Measurements from ENCODE around the gene RHOF. TPM values are rescaled to one million over a fixed set of nuclear protein-coding genes. Genes with fewer than 3 reads are reported as not detected.
A peak's percentile ranks its signal among the peaks of the same experiment; 100 is the strongest.

RHOF gene
- total RNA-seq, 2 experiments from 2014 or later, result 100.0 to 105 TPM

- intact Hi-C loops (cut with DNase I, micrococcal nuclease), result no loop called here
- ChIA-PET POLR2A (no interaction called here), CTCF (interaction anchor here (0.7 kb wide), 1 partner anchor 35 kb away, joined by 3 read pairs; no protein-coding TSS in a partner anchor)
- Mint-ChIP-seq H3K27me3 (no peaks in the 10 kb centered on the region), H3K27ac (peak overlapping the region; percentile 32), H3K9me3 (ENCODE audit: low read depth) (no peaks in the 10 kb centered on the region), H3K4me1 (peaks cover 2% of the 10 kb centered on the region), H3K36me3 (ENCODE audit: low read depth) (peaks cover 32% of the 10 kb centered on the region), H3K4me3 (no peak overlapping the region)
- ATAC-seq, result no peak
- no peak for DNase-seq
Measured at GRCh38 chr12:121828826-121829225, 35.3 kb upstream of the RHOF start.

DNA sequence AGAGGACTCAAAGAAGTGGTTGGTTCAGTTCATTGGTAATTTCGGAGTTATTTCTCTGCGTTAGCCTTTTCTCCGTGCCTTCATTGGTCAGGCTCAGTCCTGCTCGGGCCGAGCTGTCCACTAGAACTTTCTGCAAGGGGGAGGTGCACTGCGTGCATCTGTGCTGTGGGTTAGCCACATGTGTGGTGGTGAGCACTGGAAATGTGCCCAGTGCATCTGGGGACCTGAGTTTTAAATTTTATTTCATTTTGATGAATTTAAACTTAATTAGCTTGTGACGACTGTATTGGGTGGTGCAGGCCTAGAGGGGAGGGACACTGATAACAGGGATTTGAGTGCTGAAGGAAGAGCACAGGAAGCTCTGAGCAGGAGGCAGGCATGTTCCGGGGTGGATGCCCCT lies 34.8 kb upstream of the RHOF start:
- Mint-ChIP-seq H3K4me1 (peaks cover 2% of the 10 kb centered on the region), H3K27me3 (no peaks in the 10 kb centered on the region), H3K27ac (no peak overlapping the region), H3K4me3 (no peak overlapping the region), H3K36me3 (ENCODE audit: low read depth) (peaks cover 34% of the 10 kb centered on the region), H3K9me3 (ENCODE audit: low read depth) (no peaks in the 10 kb centered on the region)
- POLR2A ChIA-PET, result no interaction called here
- intact Hi-C loops (cut with DNase I, micrococcal nuclease), result no loop called here
- ATAC-seq, result no peak
- no peak for DNase-seq
- CTCF ChIA-PET, result interaction anchor here (0.6 to 0.8 kb wide), 3 partner anchors 34 to 249 kb away, joined by 3 to 4 read pairs (median 3); partner anchors contain the start of gene PSMD9

GRCh38 chr12:121827351-121828099 lies 34.0 kb upstream of the RHOF start:
- ATAC-seq, result no peak
- no peaks in the 10 kb centered on the region for H3K9me3 Mint-ChIP-seq (ENCODE audit: low read depth)
- H3K4me1 Mint-ChIP-seq, result peaks cover under 1% of the 10 kb centered on the region
- CTCF ChIA-PET, result interaction anchor here (0.5 to 0.8 kb wide), 4 partner anchors 16 to 174 kb away, joined by 3 read pairs; partner anchors contain the start of gene PSMD9
- H3K4me3 Mint-ChIP-seq, result no peak overlapping the region
- POLR2A ChIA-PET, result interaction anchor here (0.6 kb wide), 1 partner anchor 145 kb away, joined by 3 read pairs; no protein-coding TSS in a partner anchor
- H3K27ac Mint-ChIP-seq, result no peak overlapping the region
- no peaks in the 10 kb centered on the region for H3K27me3 Mint-ChIP-seq
- DNase-seq, result no peak
- intact Hi-C loops (cut with DNase I, micrococcal nuclease), result no loop called here
- peaks cover 34% of the 10 kb centered on the region for H3K36me3 Mint-ChIP-seq (ENCODE audit: low read depth)

DNA sequence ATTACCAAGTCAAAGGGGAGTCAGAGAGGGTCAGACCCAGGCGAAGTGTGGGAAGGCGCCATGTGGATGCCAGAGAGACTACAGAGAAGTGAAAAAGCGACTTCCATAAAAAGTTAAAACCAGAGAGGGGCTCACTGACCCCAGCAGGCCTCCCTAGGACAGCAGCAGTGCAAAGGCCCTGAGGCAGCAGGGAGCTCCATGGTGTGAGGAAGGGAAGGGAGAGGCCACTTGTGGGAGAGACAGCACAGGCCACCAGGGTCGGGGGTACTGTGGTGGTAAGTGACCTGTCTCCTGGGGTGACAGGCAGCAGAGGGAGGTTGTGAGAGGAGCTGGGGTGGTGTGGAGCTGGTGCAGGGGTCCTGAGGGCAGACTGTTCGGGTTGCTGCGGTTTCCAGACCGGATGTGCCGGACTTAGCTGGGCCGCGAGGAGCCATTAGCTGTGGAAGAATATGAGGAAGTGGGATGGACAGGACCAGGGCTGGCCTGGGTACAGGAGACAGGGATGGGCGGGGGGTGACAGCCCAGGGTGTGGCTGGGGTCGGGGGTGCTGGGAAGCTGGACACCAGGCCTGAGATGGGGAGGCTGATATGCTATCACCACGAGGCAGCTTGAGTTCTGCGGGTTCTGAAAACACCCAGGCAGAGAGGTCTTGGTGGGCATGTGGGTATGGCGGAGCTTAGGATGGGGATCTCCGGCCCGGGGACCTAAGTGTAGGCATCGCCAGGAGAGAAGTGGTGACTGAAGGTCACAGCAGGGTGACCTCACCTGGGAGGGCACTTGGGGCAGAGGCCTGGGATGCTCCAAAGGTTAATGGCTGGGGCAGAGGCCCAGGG lies 33.0 kb upstream of the RHOF start:
- Mint-ChIP-seq H3K4me3 (no peak overlapping the region), H3K9me3 (ENCODE audit: low read depth) (no peaks in the 10 kb centered on the region), H3K27ac (peak overlapping the region; percentile 53), H3K27me3 (no peaks in the 10 kb centered on the region), H3K36me3 (ENCODE audit: low read depth) (peaks cover 34% of the 10 kb centered on the region), H3K4me1 (no peaks in the 10 kb centered on the region)
- no peak for ATAC-seq
- no peak for DNase-seq
- ChIA-PET CTCF (interaction anchor here (0.6 to 0.8 kb wide), 3 partner anchors 15 to 165 kb away, joined by 3 read pairs; no protein-coding TSS in a partner anchor), POLR2A (interaction anchor here (0.6 kb wide), 1 partner anchor 144 kb away, joined by 3 read pairs; no protein-coding TSS in a partner anchor)
- intact Hi-C loops (cut with DNase I, micrococcal nuclease), result no loop called here

GRCh38 chr12:121825041-121825523 lies 31.6 kb upstream of the RHOF start:
- H3K36me3 Mint-ChIP-seq (ENCODE audit: low read depth), result peaks cover 37% of the 10 kb centered on the region
- no peaks in the 10 kb centered on the region for H3K9me3 Mint-ChIP-seq (ENCODE audit: low read depth)
- no peaks in the 10 kb centered on the region for H3K4me1 Mint-ChIP-seq
- ChIA-PET CTCF (no interaction called here), POLR2A (no interaction called here)
- intact Hi-C loops (cut with DNase I, micrococcal nuclease), result no loop called here
- ATAC-seq (no peak), DNase-seq (no peak)
- no peak overlapping the region for H3K27ac Mint-ChIP-seq
- no peaks in the 10 kb centered on the region for H3K27me3 Mint-ChIP-seq
- no peak overlapping the region for H3K4me3 Mint-ChIP-seq

GRCh38 chr12:121823727-121824115 lies 30.2 kb upstream of the RHOF start:
- POLR2A ChIA-PET, result no interaction called here
- CTCF ChIA-PET, result no interaction called here
- Mint-ChIP-seq H3K9me3 (ENCODE audit: low read depth) (no peaks in the 10 kb centered on the region), H3K4me1 (no peaks in the 10 kb centered on the region), H3K36me3 (ENCODE audit: low read depth) (peaks cover 33% of the 10 kb centered on the region), H3K27ac (no peak overlapping the region), H3K27me3 (no peaks in the 10 kb centered on the region), H3K4me3 (no peak overlapping the region)
- intact Hi-C loops (cut with DNase I, micrococcal nuclease), result no loop called here
- ATAC-seq, result no peak
- no peak for DNase-seq

GRCh38 chr12:121823101-121823726 lies 29.7 kb upstream of the RHOF start:
- no peak for ATAC-seq
- H3K4me1 Mint-ChIP-seq, result no peaks in the 10 kb centered on the region
- peaks cover 28% of the 10 kb centered on the region for H3K36me3 Mint-ChIP-seq (ENCODE audit: low read depth)
- no peak overlapping the region for H3K27ac Mint-ChIP-seq
- no peaks in the 10 kb centered on the region for H3K27me3 Mint-ChIP-seq
- no peak overlapping the region for H3K4me3 Mint-ChIP-seq
- intact Hi-C loops (cut with DNase I, micrococcal nuclease), result no loop called here
- DNase-seq, result no peak
- H3K9me3 Mint-ChIP-seq (ENCODE audit: low read depth), result no peaks in the 10 kb centered on the region
- ChIA-PET POLR2A (no interaction called here), CTCF (interaction anchor here (1.1 kb wide), 1 partner anchor 29 kb away, joined by 3 read pairs; no protein-coding TSS in a partner anchor)

DNA sequence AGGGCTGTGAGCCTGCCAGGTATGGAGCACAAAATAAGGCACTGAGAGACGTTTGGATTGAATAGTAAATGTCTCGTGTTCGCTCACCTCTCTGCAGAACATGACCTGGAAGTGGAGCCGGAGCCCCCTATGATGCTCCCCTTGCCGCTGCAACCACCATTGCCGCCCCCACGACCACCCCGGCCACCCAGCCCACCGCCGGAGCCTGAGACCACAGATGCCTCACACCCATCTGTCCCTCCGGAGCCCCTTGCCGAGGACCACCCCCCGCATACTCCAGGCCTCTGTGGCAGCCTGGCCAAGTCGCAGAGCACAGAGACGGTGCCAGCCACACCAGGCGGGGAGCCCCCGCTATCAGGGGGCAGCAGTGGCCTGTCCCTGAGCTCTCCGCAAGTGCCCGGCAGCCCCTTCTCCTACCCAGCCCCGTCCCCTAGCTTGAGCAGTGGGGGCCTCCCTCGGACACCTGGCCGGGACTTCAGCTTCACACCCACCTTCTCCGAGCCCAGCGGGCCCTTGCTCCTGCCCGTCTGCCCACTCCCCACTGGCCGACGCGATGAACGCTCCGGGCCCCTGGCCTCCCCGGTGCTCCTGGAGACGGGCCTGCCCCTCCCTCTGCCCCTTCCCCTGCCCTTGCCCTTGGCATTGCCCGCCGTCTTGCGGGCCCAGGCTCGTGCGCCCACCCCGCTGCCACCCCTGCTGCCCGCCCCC lies 29.1 kb upstream of the RHOF start:
- H3K27me3 Mint-ChIP-seq, result no peaks in the 10 kb centered on the region
- ChIA-PET POLR2A (no interaction called here), CTCF (interaction anchor here (1.1 kb wide), 1 partner anchor 28 kb away, joined by 3 read pairs; no protein-coding TSS in a partner anchor)
- peaks cover 32% of the 10 kb centered on the region for H3K36me3 Mint-ChIP-seq (ENCODE audit: low read depth)
- DNase-seq (no peak), ATAC-seq (no peak)
- H3K9me3 Mint-ChIP-seq (ENCODE audit: low read depth), result no peaks in the 10 kb centered on the region
- H3K4me1 Mint-ChIP-seq, result no peaks in the 10 kb centered on the region
- H3K27ac Mint-ChIP-seq, result no peak overlapping the region
- intact Hi-C loops (cut with DNase I, micrococcal nuclease), result no loop called here
- H3K4me3 Mint-ChIP-seq, result no peak overlapping the region

DNA sequence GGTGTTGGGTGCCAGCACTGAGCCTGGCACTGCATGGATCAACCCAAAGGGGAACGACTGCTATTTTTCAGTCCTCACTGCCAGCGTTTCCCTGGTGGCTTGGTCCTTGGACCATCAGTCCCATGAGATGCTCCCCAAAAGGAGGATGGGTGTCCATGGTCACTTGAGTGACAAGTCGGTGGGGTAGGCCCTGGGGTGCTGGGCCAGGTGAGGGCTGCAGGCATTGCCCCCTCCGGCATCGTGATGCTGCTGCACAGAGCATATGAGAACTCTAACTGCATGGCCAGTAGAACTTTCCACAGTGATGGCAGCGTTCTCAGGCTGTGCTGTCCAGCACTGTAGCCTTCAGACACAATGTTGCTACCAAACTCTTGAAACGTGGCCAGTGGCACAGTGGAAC lies 26.6 kb upstream of the RHOF start:
- CTCF ChIA-PET, result interaction anchor here (0.7 kb wide), 1 partner anchor 9 kb away, joined by 3 read pairs; no protein-coding TSS in a partner anchor
- H3K9me3 Mint-ChIP-seq (ENCODE audit: low read depth), result no peaks in the 10 kb centered on the region
- no peak overlapping the region for H3K27ac Mint-ChIP-seq
- no peaks in the 10 kb centered on the region for H3K27me3 Mint-ChIP-seq
- no peak for DNase-seq
- peaks cover 34% of the 10 kb centered on the region for H3K36me3 Mint-ChIP-seq (ENCODE audit: low read depth)
- ATAC-seq, result no peak
- H3K4me1 Mint-ChIP-seq, result no peaks in the 10 kb centered on the region
- no peak overlapping the region for H3K4me3 Mint-ChIP-seq
- intact Hi-C loops (cut with DNase I, micrococcal nuclease), result no loop called here
- POLR2A ChIA-PET, result no interaction called here

GRCh38 chr12:121819212-121819949 lies 25.9 kb upstream of the RHOF start:
- CTCF ChIA-PET, result interaction anchor here (1.0 kb wide), 1 partner anchor 25 kb away, joined by 3 read pairs; no protein-coding TSS in a partner anchor
- no peak for DNase-seq
- no peaks in the 10 kb centered on the region for H3K4me1 Mint-ChIP-seq
- no peak for ATAC-seq
- no peaks in the 10 kb centered on the region for H3K9me3 Mint-ChIP-seq (ENCODE audit: low read depth)
- H3K36me3 Mint-ChIP-seq (ENCODE audit: low read depth), result peaks cover 35% of the 10 kb centered on the region
- H3K27me3 Mint-ChIP-seq, result no peaks in the 10 kb centered on the region
- H3K27ac Mint-ChIP-seq, result no peak overlapping the region
- intact Hi-C loops (cut with DNase I, micrococcal nuclease), result no loop called here
- POLR2A ChIA-PET, result no interaction called here
- H3K4me3 Mint-ChIP-seq, result no peak overlapping the region

Measured in activated CD4-positive, alpha-beta T cell treated with anti-CD3 and anti-CD28 coated beads for 36 hours (primary cell).